OCI-LY7 (cell line): ENCODE data around the gene RFX8. TPM values are rescaled to one million over a fixed set of nuclear protein-coding genes. Genes with fewer than 3 reads are reported as not detected.
"Not testable (repeated sequence)": the region's sequence is repeated elsewhere in the genome, so short reads cannot be mapped to it uniquely, and the experiment has no call there.

Experiments used
- BruUV-seq: library from RNA; stranded (reverse); fragments of 400-500 nt; replicated peaks from 2 replicates; lab custom pipeline; 2021; lab: Mats Ljungman, UMichigan
- CTCF ChIA-PET: fragments of 300-600 bp; sonication (Branson Sonifier 250); formaldehyde crosslinking; loops from one replicate; lab custom pipeline; 2022; ENCODE audit warnings: antibody characterized with exemption; ENCODE audit not compliant: unreplicated experiment; lab: Charles Lee
- POLR2A ChIA-PET: fragments of 300-600 bp; sonication (Branson Sonifier 250); formaldehyde crosslinking; loops from one replicate; lab custom pipeline; 2022; ENCODE audit warnings: antibody characterized with exemption; lab: Charles Lee
- DNase-seq: peaks from one replicate; pipeline ENCODE4 v3.0.0-alpha.2; 2015; ENCODE audit warnings: low spot score
- H2AFZ ChIP-seq: fragments of 200-600 bp; sonication (generic), shearing (Covaris generic); 2 replicates; pipeline ENCODE4 v1.6.1; 2014; ENCODE audit warnings: mild to moderate bottlenecking, antibody characterized with exemption, low read length, moderate library complexity
- H3K27ac ChIP-seq: fragments of 200-600 bp; sonication (generic); 2 replicates; pipeline ENCODE4 v1.5.1; 2014; ENCODE audit warnings: mixed run types, low read depth, mild to moderate bottlenecking, moderate library complexity, low read length, inconsistent platforms; ENCODE audit not compliant: poor library complexity, severe bottlenecking
- H3K36me3 ChIP-seq: fragments of 200-600 bp; sonication (generic); 2 replicates; pipeline ENCODE4 v1.6.1; 2014; ENCODE audit warnings: mild to moderate bottlenecking, antibody characterized with exemption, low read length, moderate library complexity, mixed read lengths; ENCODE audit not compliant: insufficient read depth
- H3K4me1 ChIP-seq: fragments of 200-600 bp; sonication (generic); 2 replicates; pipeline ENCODE4 v1.5.1; 2014; ENCODE audit warnings: mild to moderate bottlenecking, low read length; ENCODE audit not compliant: insufficient read depth, poor library complexity, severe bottlenecking
- H3K4me2 ChIP-seq: fragments of 200-600 bp; sonication (generic); 2 replicates; pipeline ENCODE4 v1.6.1; 2014; ENCODE audit warnings: mild to moderate bottlenecking, low read length
- H3K4me3 ChIP-seq: fragments of 200-600 bp; sonication (generic); 2 replicates; pipeline ENCODE4 v1.5.1; 2014; ENCODE audit warnings: mild to moderate bottlenecking, low read depth, low read length; ENCODE audit not compliant: poor library complexity, severe bottlenecking
- H3K79me2 ChIP-seq: fragments of 200-600 bp; sonication (generic); 2 replicates; pipeline ENCODE4 v1.6.1; 2016; ENCODE audit warnings: low read depth, mild to moderate bottlenecking, low read length, moderate library complexity, mixed read lengths; ENCODE audit not compliant: insufficient read depth
- H3K9me2 ChIP-seq: fragments of 200-600 bp; sonication (generic); 2 replicates; pipeline ENCODE4 v1.6.1; 2016; ENCODE audit warnings: mild to moderate bottlenecking, low read length, mixed read lengths; ENCODE audit not compliant: insufficient read depth
- H3K9me3 ChIP-seq: fragments of 200-600 bp; sonication (generic); 2 replicates; pipeline ENCODE4 v1.6.1; 2014; ENCODE audit warnings: mild to moderate bottlenecking, mixed run types, low read length, mixed read lengths
- H4K20me1 ChIP-seq: fragments of 200-600 bp; sonication (generic); 2 replicates; pipeline ENCODE4 v1.6.1; 2014; ENCODE audit warnings: mild to moderate bottlenecking, antibody characterized with exemption, low read length, moderate library complexity, mixed read lengths; ENCODE audit not compliant: insufficient read depth
- CTCF ChIP-seq: fragments of 200-600 bp; sonication (generic); conservative IDR thresholded peaks from 2 replicates; pipeline ENCODE4 v1.5.1; 2014; ENCODE audit warnings: mild to moderate bottlenecking, antibody characterized with exemption, low read length, moderate library complexity, mixed read lengths
- EZH2phosphoT487 ChIP-seq: fragments of 200-600 bp; sonication (generic); IDR thresholded peaks from 2 replicates; pipeline ENCODE4 v1.6.1; 2018; ENCODE audit warnings: low read depth, borderline replicate concordance, mild to moderate bottlenecking, mixed run types, antibody characterized with exemption, low read length, moderate library complexity, mixed read lengths
- intact Hi-C: fragments of 100-400 bp; cut with micrococcal nuclease; formaldehyde crosslinking; loops from one replicate; pipeline ENCODE4 v1.10.0; 2022; ENCODE audit not compliant: unreplicated experiment
- total RNA-seq, 2 experiments: library from RNA; depleted of rRNA in 1 of 2; stranded (reverse); fragments of >200 nt in 1 of 2; shearing (Covaris generic) in 1 of 2; gene quantifications; 2 replicates each; pipeline ENCODE4 v1.2.3, GENCODE V29; 2014 to 2022

RFX8 gene
- total RNA-seq, 2 experiments from 2014 or later: not detected

- Histone ChIP-seq H2AFZ (no peak overlapping the region), H4K20me1 (no peaks in the 10 kb centered on the region), H3K9me2 (no peaks in the 10 kb centered on the region), H3K36me3 (no peaks in the 10 kb centered on the region), H3K4me2 (no peak overlapping the region), H3K9me3 (no peaks in the 10 kb centered on the region), H3K4me1 (no peaks in the 10 kb centered on the region), H3K27ac (no peak overlapping the region), H3K4me3 (no peak overlapping the region), H3K79me2 (no peaks in the 10 kb centered on the region)
- no peak for DNase-seq
- ChIA-PET CTCF (no interaction called here), POLR2A (no interaction called here)
- BruUV-seq: no TSS peak
- TF ChIP-seq EZH2phosphoT487: no peak
- no peak for TF ChIP-seq CTCF
- intact Hi-C loops: no loop called here
Measured at GRCh38 chr2:101354420-101355311, 120.2 kb downstream of the RFX8 start.

GRCh38 chr2:101352631-101353030 is 122.3 kb downstream of the RFX8 start:
- POLR2A ChIA-PET, H2AFZ ChIP-seq, H3K4me3 ChIP-seq, DNase-seq, intact Hi-C loops, H3K9me2 ChIP-seq, H3K4me1 ChIP-seq, H3K36me3 ChIP-seq, BruUV-seq, CTCF ChIA-PET, H3K27ac ChIP-seq, H3K9me3 ChIP-seq, H3K79me2 ChIP-seq, H4K20me1 ChIP-seq, H3K4me2 ChIP-seq: not testable (repeated sequence)

GRCh38 chr2:101351207-101351606 is 123.7 kb downstream of the RFX8 start:
- ChIA-PET POLR2A (interaction anchor here (0.7 kb wide), 1 partner anchor 144 kb away, joined by 3 read pairs; no protein-coding TSS in a partner anchor), CTCF (no interaction called here)
- no peaks in the 10 kb centered on the region for H3K79me2 ChIP-seq
- no peak overlapping the region for H3K4me3 ChIP-seq
- TF ChIP-seq CTCF: no peak
- no peak for TF ChIP-seq EZH2phosphoT487
- no peaks in the 10 kb centered on the region for H3K4me1 ChIP-seq
- no peak overlapping the region for H2AFZ ChIP-seq
- intact Hi-C loops: no loop called here
- H3K9me2 ChIP-seq: no peaks in the 10 kb centered on the region
- H3K36me3 ChIP-seq: no peaks in the 10 kb centered on the region
- no TSS peak for BruUV-seq
- H3K4me2 ChIP-seq: no peak overlapping the region
- no peak for DNase-seq
- H4K20me1 ChIP-seq: no peaks in the 10 kb centered on the region; the same call in 1 of the 2 replicates
- no peak overlapping the region for H3K27ac ChIP-seq
- H3K9me3 ChIP-seq: no peaks in the 10 kb centered on the region
